ENCODE results near the gene TUBB. TPM values are rescaled to one million over a fixed set of nuclear protein-coding genes. Genes with fewer than 3 reads are reported as not detected.
"Not testable (repeated sequence)": the region's sequence is repeated elsewhere in the genome, so short reads cannot be mapped to it uniquely, and the experiment has no call there.

Gene TUBB
- total and polyA plus RNA-seq, 4 experiments from 2014 or later: 74.8 to 300 (median 214) TPM

DNA sequence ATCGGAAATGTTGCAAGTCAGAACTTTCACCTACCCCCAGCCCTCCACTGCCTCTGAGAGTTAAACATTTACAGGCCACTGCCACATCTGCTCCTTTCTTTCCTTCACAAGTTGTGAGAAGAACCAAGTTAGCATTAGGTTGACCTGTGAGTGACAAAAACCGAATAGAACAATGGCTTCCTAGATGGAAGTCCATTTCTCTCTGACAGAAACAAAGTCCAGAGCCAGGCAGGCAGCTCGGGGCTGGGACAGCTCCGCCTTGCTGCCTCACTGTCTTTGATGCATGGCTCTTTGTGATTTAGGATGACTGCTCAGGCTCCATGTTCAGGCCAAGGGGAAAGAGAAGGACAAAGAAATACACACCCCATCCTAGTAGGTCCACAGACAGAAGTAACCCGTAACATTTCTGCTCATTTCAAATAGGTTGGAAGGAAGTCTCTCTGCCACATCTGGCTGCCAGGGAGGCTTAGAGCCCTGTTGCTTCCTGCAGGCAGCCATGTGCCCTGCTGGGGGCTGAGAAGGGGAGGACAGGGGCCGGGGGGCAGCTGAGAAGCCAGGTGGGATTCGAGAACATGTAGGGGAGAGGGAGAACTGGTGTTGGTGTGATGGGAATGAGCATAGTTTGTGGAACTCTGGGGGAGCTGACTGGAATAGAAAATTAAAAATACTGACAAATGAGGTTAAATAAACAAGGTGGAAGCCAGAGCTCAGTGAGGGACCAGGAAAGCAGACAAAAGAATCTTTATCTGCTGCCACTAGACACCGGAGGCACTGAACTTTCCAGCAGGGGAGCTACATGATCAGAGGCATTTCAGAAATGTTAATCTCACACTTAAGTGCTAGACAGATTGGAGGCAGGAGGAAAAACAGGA, 43.7 kb downstream of the TUBB start:
- Histone ChIP-seq H3K9me3 (ENCODE audit: control insufficient read depth in 1 of 2, low read length in 2 of 2) (no peaks in the 10 kb centered on the region), H3K27ac (ENCODE audit: low read depth, low read length) (no peak overlapping the region), H3K36me3 (ENCODE audit: insufficient read depth, low read length) (no peaks in the 10 kb centered on the region), H3K4me3 (ENCODE audit: low read length in 2 of 2) (no peak overlapping the region), H3K4me1 (ENCODE audit: insufficient read depth, low read length) (peaks cover 28% of the 10 kb centered on the region), H3K27me3 (ENCODE audit: insufficient read depth, low read length) (no peaks in the 10 kb centered on the region)
- Mint-ChIP-seq H3K9me3 (no peaks in the 10 kb centered on the region), H3K27ac (peak overlapping the region in 6 of 7 donors; percentile 2 to 55 (median 20)), H3K27me3 (no peaks in the 10 kb centered on the region), H3K4me3 (peak overlapping the region in 3 of 8 donors; percentile 13 to 64 (median 48)), H3K36me3 (no peaks in the 10 kb centered on the region), H3K4me1 (peaks cover 28 to 43% (median 34%) of the 10 kb centered on the region in 4 donors)
- intact Hi-C loops (cut with micrococcal nuclease): no loop called here
- ChIA-PET CTCF (ENCODE audit: partially characterized antibody) (no interaction called here), POLR2A (ENCODE audit: partially characterized antibody) (interaction anchor here (1.8 kb wide), 1 partner anchor 17 kb away, joined by 3 read pairs; no protein-coding TSS in a partner anchor)
- DNase-seq: no peak

DNA sequence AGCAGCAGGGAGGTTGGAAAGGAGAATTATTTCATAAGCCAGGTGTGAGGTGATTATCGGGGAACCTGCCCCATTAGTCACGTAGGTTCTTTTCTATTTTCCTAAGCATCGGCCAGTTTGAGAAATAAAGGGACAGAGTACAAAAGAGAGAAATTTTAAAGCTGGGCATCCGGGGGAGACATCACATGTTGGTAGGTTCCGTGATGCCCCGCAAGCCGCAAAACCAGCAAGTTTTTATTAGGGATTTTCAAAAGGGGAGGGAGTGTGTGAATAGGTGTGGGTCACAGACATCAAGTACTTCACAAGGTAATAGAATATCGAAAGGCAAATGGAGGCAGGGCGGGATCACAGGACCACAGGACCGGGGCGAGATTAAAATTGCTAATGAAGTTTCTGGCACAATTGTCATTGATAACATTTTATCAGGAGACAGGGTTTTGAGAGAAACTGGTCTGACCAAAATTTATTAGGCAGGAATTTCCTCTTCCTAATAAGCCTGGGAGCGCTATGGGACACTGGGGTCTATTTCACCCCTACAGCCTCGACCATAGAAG, 44.4 kb downstream of the TUBB start:
- H3K9me3 ChIP-seq (ENCODE audit: control insufficient read depth in 1 of 2, low read length in 2 of 2); H3K27ac ChIP-seq (ENCODE audit: low read depth, low read length); H3K27me3 Mint-ChIP-seq; H3K27me3 ChIP-seq (ENCODE audit: insufficient read depth, low read length); DNase-seq; CTCF ChIA-PET (ENCODE audit: partially characterized antibody); H3K9me3 Mint-ChIP-seq; H3K36me3 Mint-ChIP-seq; H3K36me3 ChIP-seq (ENCODE audit: insufficient read depth, low read length); H3K4me3 ChIP-seq (ENCODE audit: low read length in 2 of 2); intact Hi-C loops (cut with micrococcal nuclease): not testable (repeated sequence)
- peaks cover 35% of the 10 kb centered on the region for H3K4me1 ChIP-seq (ENCODE audit: insufficient read depth, low read length)
- Mint-ChIP-seq H3K4me1 (peaks cover 34 to 51% (median 41%) of the 10 kb centered on the region in 4 donors), H3K4me3 (peak overlapping the region in 1 of 8 donors; percentile 59), H3K27ac (peak overlapping the region in 3 of 7 donors; percentile 2 to 52 (median 10))
- POLR2A ChIA-PET (ENCODE audit: partially characterized antibody): interaction anchor here (1.8 kb wide), 1 partner anchor 18 kb away, joined by 3 read pairs; no protein-coding TSS in a partner anchor

GRCh38 chr6:30765495-30765894, 45.3 kb downstream of the TUBB start:
- H3K27ac ChIP-seq (ENCODE audit: low read depth, low read length); H3K36me3 ChIP-seq (ENCODE audit: insufficient read depth, low read length); H3K36me3 Mint-ChIP-seq; H3K4me3 ChIP-seq (ENCODE audit: low read length in 2 of 2); H3K9me3 Mint-ChIP-seq; H3K27me3 Mint-ChIP-seq; H3K27me3 ChIP-seq (ENCODE audit: insufficient read depth, low read length); DNase-seq; intact Hi-C loops (cut with micrococcal nuclease); H3K4me3 Mint-ChIP-seq; H3K9me3 ChIP-seq (ENCODE audit: control insufficient read depth in 1 of 2, low read length in 2 of 2); H3K27ac Mint-ChIP-seq: not testable (repeated sequence)
- CTCF ChIA-PET (ENCODE audit: partially characterized antibody): interaction anchor here (2.2 kb wide), 1 partner anchor 314 kb away, joined by 5 read pairs; no protein-coding TSS in a partner anchor
- POLR2A ChIA-PET (ENCODE audit: partially characterized antibody): interaction anchor here (1.8 kb wide), 1 partner anchor 19 kb away, joined by 3 read pairs; no protein-coding TSS in a partner anchor
- H3K4me1 Mint-ChIP-seq: peaks cover 41 to 60% (median 49%) of the 10 kb centered on the region in 4 donors
- H3K4me1 ChIP-seq (ENCODE audit: insufficient read depth, low read length): peaks cover 44% of the 10 kb centered on the region

GRCh38 chr6:30766461-30767157, 46.5 kb downstream of the TUBB start:
- no peaks in the 10 kb centered on the region for H3K27me3 ChIP-seq (ENCODE audit: insufficient read depth, low read length)
- no peaks in the 10 kb centered on the region for H3K9me3 ChIP-seq (ENCODE audit: control insufficient read depth in 1 of 2, low read length in 2 of 2)
- intact Hi-C loops (cut with micrococcal nuclease): no loop called here
- Mint-ChIP-seq H3K27me3 (no peaks in the 10 kb centered on the region), H3K4me1 (peaks cover 44 to 66% (median 53%) of the 10 kb centered on the region in 4 donors), H3K4me3 (peak overlapping the region in 3 of 8 donors; percentile 2 to 43 (median 10)), H3K36me3 (no peaks in the 10 kb centered on the region), H3K9me3 (peaks cover 0 to under 1% (median 0%) of the 10 kb centered on the region in 8 donors), H3K27ac (peak overlapping the region in 1 of 7 donors; percentile 35)
- H3K36me3 ChIP-seq (ENCODE audit: insufficient read depth, low read length): no peaks in the 10 kb centered on the region
- no peak for DNase-seq
- ChIA-PET POLR2A (ENCODE audit: partially characterized antibody) (interaction anchor here (0.6 to 1.8 kb wide), 4 partner anchors 10 to 27 kb away, joined by 3 to 6 read pairs (median 3); partner anchors contain the start of genes FLOT1 and IER3), CTCF (ENCODE audit: partially characterized antibody) (interaction anchor here (1.1 to 2.2 kb wide), 4 partner anchors 10 to 313 kb away, joined by 4 to 8 read pairs (median 4); no protein-coding TSS in a partner anchor)
- peaks cover 48% of the 10 kb centered on the region for H3K4me1 ChIP-seq (ENCODE audit: insufficient read depth, low read length)
- no peak overlapping the region for H3K4me3 ChIP-seq (ENCODE audit: low read length in 2 of 2)
- no peak overlapping the region for H3K27ac ChIP-seq (ENCODE audit: low read depth, low read length)

DNA sequence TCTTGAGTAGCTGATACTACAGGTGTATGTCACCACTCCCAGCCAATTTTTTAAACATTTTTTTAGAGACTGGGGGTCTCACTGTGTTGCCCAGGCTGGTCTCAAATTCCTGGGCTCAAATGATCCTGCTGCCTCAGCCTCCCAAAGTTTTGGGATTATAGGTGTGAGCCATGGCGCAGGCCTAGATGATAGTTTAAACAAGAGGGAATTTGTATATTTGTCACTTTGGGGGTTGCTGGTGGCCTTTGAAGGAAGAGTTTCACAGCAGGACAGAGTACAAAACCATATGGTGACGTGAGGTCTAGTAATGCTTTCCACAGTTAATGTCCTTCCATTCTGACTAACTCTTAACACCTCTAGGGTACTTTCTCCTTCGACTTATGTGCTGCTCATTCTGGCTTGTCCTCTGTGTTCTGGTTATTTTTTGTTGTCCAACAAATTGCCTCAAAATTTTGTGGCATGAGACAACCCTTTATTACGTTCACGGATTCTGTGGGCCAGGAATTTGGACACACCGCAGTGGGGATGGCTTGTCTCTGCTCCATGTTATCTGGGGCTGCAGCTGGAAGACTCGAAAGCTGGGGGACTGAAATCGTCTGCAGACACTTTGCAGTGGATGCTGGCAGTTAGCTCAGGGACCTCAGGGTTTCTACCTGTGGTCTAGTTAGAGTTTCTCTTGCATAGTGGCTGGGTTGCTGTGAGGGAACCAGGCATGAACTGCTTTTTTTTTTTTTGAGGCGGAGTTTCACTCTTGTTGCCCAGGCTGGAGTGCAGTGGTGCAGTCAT, 47.2 kb downstream of the TUBB start:
- Histone ChIP-seq H3K9me3 (ENCODE audit: control insufficient read depth in 1 of 2, low read length in 2 of 2) (no peaks in the 10 kb centered on the region), H3K4me3 (ENCODE audit: low read length in 2 of 2) (no peak overlapping the region), H3K27ac (ENCODE audit: low read depth, low read length) (no peak overlapping the region), H3K27me3 (ENCODE audit: insufficient read depth, low read length) (no peaks in the 10 kb centered on the region), H3K36me3 (ENCODE audit: insufficient read depth, low read length) (no peaks in the 10 kb centered on the region), H3K4me1 (ENCODE audit: insufficient read depth, low read length) (peaks cover 48% of the 10 kb centered on the region)
- H3K4me1 Mint-ChIP-seq: peaks cover 45 to 72% (median 56%) of the 10 kb centered on the region in 4 donors
- intact Hi-C loops (cut with micrococcal nuclease): no loop called here
- H3K27ac Mint-ChIP-seq: peak overlapping the region in 1 of 7 donors; percentile 48
- CTCF ChIA-PET (ENCODE audit: partially characterized antibody): interaction anchor here (1.0 to 2.2 kb wide), 6 partner anchors 9 to 312 kb away, joined by 3 to 8 read pairs (median 4); partner anchors contain the start of gene IER3
- no peaks in the 10 kb centered on the region for H3K36me3 Mint-ChIP-seq
- DNase-seq: no peak
- peaks cover 0 to 4% (median 0%) of the 10 kb centered on the region in 8 donors for H3K9me3 Mint-ChIP-seq
- POLR2A ChIA-PET (ENCODE audit: partially characterized antibody): interaction anchor here (1.1 to 1.8 kb wide), 3 partner anchors 10 to 26 kb away, joined by 3 to 6 read pairs (median 3); no protein-coding TSS in a partner anchor
- peak overlapping the region in 2 of 8 donors; percentile 43 to 44 for H3K4me3 Mint-ChIP-seq
- H3K27me3 Mint-ChIP-seq: no peaks in the 10 kb centered on the region

DNA sequence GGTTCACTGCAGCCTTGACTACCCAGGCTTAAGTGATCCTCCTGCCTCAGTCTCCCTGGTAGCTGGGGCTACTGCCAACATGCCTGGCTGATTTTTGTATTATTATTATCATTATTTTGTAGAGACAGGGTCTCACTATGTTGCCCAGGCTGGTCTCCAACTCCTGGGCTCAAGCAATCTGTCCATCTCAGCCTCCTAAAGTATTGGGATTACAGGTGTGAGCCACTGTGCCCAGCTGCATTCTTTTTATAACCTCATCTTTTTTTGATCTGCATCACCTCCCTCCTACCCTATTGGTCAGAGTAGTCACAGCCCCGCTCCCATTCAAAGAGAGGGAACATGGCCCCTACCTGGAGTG, 47.8 kb downstream of the TUBB start:
- intact Hi-C loops (cut with micrococcal nuclease): loop anchor here (2.0 kb wide), 1 partner anchor 25 kb away; no protein-coding TSS in a partner anchor
- Mint-ChIP-seq H3K36me3 (no peaks in the 10 kb centered on the region), H3K4me3 (peak overlapping the region in 3 of 8 donors; percentile 50 to 83 (median 74)), H3K9me3 (peaks cover 0 to 4% (median 0%) of the 10 kb centered on the region in 8 donors), H3K4me1 (peaks cover 45 to 77% (median 59%) of the 10 kb centered on the region in 4 donors), H3K27me3 (no peaks in the 10 kb centered on the region), H3K27ac (peak overlapping the region in 3 of 7 donors; percentile 48 to 74 (median 62))
- no peak for DNase-seq
- peaks cover 48% of the 10 kb centered on the region for H3K4me1 ChIP-seq (ENCODE audit: insufficient read depth, low read length)
- no peak overlapping the region for H3K27ac ChIP-seq (ENCODE audit: low read depth, low read length)
- H3K27me3 ChIP-seq (ENCODE audit: insufficient read depth, low read length): no peaks in the 10 kb centered on the region
- ChIA-PET CTCF (ENCODE audit: partially characterized antibody) (interaction anchor here (1.0 to 1.9 kb wide), 4 partner anchors 9 to 37 kb away, joined by 3 to 8 read pairs (median 4); partner anchors contain the start of gene IER3), POLR2A (ENCODE audit: partially characterized antibody) (interaction anchor here (0.6 to 1.1 kb wide), 3 partner anchors 21 to 26 kb away, joined by 3 read pairs; no protein-coding TSS in a partner anchor)
- no peaks in the 10 kb centered on the region for H3K36me3 ChIP-seq (ENCODE audit: insufficient read depth, low read length)
- no peaks in the 10 kb centered on the region for H3K9me3 ChIP-seq (ENCODE audit: control insufficient read depth in 1 of 2, low read length in 2 of 2)
- H3K4me3 ChIP-seq (ENCODE audit: low read length in 2 of 2): no peak overlapping the region
